Testis (tissue), 3 donors: ENCODE results near the gene YPEL2. TPM values are rescaled to one million over a fixed set of nuclear protein-coding genes. Genes with fewer than 3 reads are reported as not detected.

ENCODE experiments used
- DNase-seq: peaks from one replicate; pipeline ENCODE4 v3.0.0-alpha.2; 2019
- H3K27ac ChIP-seq, 2 donors: fragments of 200-600 bp; sonication (generic); one replicate each; pipeline ENCODE4 v1.5.1; 2019
- H3K27me3 ChIP-seq: fragments of 200-600 bp; sonication (generic); one replicate; pipeline ENCODE4 v1.5.1; 2019
- H3K36me3 ChIP-seq: fragments of 200-600 bp; sonication (generic); one replicate; pipeline ENCODE4 v1.5.1; 2017; ENCODE audit warnings: low read depth; ENCODE audit errors: missing control alignments
- H3K4me1 ChIP-seq: fragments of 200-600 bp; sonication (generic); one replicate; pipeline ENCODE4 v1.5.1; 2019
- H3K4me3 ChIP-seq, 2 donors: fragments of 200-600 bp; sonication (generic); one replicate each; pipeline ENCODE4 v1.5.1; 2017 to 2019
- H3K9me3 ChIP-seq: fragments of 200-600 bp; sonication (generic); one replicate; pipeline ENCODE4 v1.5.1; 2017
- POLR2A ChIP-seq: fragments of 450-650 bp; IDR thresholded peaks from one replicate; pipeline ENCODE4 v1.6.1; 2017; ENCODE audit warnings: antibody characterized with exemption, mild to moderate bottlenecking, moderate library complexity
- WGBS, 2 donors: methylation state at CpG; one replicate each; pipeline ENCODE4 v1.1.5; 2018; 5-methylcytosine and 5-hydroxymethylcytosine counted together
- intact Hi-C: fragments of 100-400 bp; cut with DNase I; formaldehyde crosslinking; loops from one replicate; pipeline ENCODE4 v1.15.1; 2023; ENCODE audit warnings: low total_unique reads
- polyA plus RNA-seq: library from polyadenylated mRNA; stranded (reverse); fragments of 350-450 nt; fragmentation: Illumina TruSeq; extraction: RNeasy Lipid Tissue Mini Kit (QIAGEN cat#74804); gene quantifications from one replicate; pipeline ENCODE4 v1.2.3, GENCODE V29; 2014; ENCODE audit warnings: low read depth, low replicate concordance; ENCODE audit not compliant: insufficient read depth
- total RNA-seq, 2 donors: library from RNA; depleted of rRNA; stranded (reverse); fragments of >200 nt; gene quantifications; one replicate each; pipeline ENCODE4 v1.2.3, GENCODE V29; 2016
- TF ChIP-seq, protein P1 (sequence below), 3 experiments: fragments of 450-650 bp in 2 of 3; fragments of 200-600 bp in 1 of 3; sonication (generic) in 1 of 3; IDR thresholded peaks; one replicate each; pipeline ENCODE4 v1.5.1; 2016 to 2019; ENCODE audit warnings: antibody characterized with exemption in 3 of 3, mild to moderate bottlenecking in 2 of 3, moderate library complexity in 1 of 3

YPEL2 gene
- total and polyA plus RNA-seq, 3 donors from 2014 or later = 20.5 to 48.3 (median 39.8) TPM

- 36 to 39% methylated on average over 2 of the region's 2 CpGs for WGBS, 2 donors
- Histone ChIP-seq H3K27me3 (no peaks in the 10 kb centered on the region), H3K4me3 (no peak overlapping the region), H3K4me1 (peaks cover 8% of the 10 kb centered on the region), H3K27ac (no peak overlapping the region), H3K36me3 (no peaks in the 10 kb centered on the region), H3K9me3 (no peaks in the 10 kb centered on the region)
- no peak for TF ChIP-seq POLR2A
- TF ChIP-seq, protein P1, sequence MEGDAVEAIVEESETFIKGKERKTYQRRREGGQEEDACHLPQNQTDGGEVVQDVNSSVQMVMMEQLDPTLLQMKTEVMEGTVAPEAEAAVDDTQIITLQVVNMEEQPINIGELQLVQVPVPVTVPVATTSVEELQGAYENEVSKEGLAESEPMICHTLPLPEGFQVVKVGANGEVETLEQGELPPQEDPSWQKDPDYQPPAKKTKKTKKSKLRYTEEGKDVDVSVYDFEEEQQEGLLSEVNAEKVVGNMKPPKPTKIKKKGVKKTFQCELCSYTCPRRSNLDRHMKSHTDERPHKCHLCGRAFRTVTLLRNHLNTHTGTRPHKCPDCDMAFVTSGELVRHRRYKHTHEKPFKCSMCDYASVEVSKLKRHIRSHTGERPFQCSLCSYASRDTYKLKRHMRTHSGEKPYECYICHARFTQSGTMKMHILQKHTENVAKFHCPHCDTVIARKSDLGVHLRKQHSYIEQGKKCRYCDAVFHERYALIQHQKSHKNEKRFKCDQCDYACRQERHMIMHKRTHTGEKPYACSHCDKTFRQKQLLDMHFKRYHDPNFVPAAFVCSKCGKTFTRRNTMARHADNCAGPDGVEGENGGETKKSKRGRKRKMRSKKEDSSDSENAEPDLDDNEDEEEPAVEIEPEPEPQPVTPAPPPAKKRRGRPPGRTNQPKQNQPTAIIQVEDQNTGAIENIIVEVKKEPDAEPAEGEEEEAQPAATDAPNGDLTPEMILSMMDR (IDR thresholded peaks at IDR 0.05) = no peak
- DNase-seq = no peak
- intact Hi-C loops = loop anchor here (5.0 kb wide), 1 partner anchor 108 kb away; no protein-coding TSS in a partner anchor
Measured at GRCh38 chr17:59435238-59435637, 103.8 kb downstream of the YPEL2 start.

GRCh38 chr17:59436900-59437299 is 105.4 kb downstream of the YPEL2 start:
- peaks cover 20% of the 10 kb centered on the region for H3K4me1 ChIP-seq
- intact Hi-C loops = loop anchor here (5.0 kb wide), 1 partner anchor 110 kb away; no protein-coding TSS in a partner anchor
- no peaks in the 10 kb centered on the region for H3K27me3 ChIP-seq
- H3K27ac ChIP-seq = no peak overlapping the region
- no peak overlapping the region for H3K4me3 ChIP-seq
- no peaks in the 10 kb centered on the region for H3K9me3 ChIP-seq
- 83 to 93% methylated on average over 2 to 4 of the region's 4 CpGs for WGBS, 2 donors
- no peak for DNase-seq
- H3K36me3 ChIP-seq = no peaks in the 10 kb centered on the region
- TF ChIP-seq POLR2A = no peak
- TF ChIP-seq, protein P1 (IDR thresholded peaks at IDR 0.05) = no peak

DNA sequence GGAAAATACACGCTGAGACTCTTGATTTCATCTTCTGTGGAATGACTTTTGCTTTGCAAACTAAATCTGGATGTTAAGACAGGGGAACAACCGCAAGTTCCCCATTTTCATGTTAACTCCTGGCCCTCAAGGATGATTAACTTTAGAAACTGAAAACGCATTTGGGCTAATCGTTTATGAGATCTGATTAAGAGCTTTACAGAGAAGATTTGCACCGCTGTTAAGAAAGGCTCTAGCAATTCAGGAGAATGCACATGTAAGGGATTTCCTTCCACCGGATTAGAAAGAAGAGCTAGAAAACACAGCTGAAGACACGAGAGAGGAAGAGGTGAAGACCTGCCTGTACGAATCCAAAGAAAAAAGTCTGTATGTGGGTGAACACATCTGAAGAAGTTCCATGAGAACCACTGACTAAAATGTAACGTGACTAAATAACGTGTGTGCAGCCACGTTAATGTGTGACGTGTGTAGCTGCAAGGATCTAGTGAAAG is 106.4 kb downstream of the YPEL2 start:
- Histone ChIP-seq H3K36me3 (no peaks in the 10 kb centered on the region), H3K4me3 (no peak overlapping the region), H3K27ac (no peak overlapping the region), H3K9me3 (no peaks in the 10 kb centered on the region), H3K4me1 (peaks cover 20% of the 10 kb centered on the region), H3K27me3 (no peaks in the 10 kb centered on the region)
- no peak for TF ChIP-seq POLR2A
- TF ChIP-seq, protein P1 (IDR thresholded peaks at IDR 0.05) = no peak
- DNase-seq = no peak
- intact Hi-C loops = loop anchor here (5.0 kb wide), 1 partner anchor 111 kb away; no protein-coding TSS in a partner anchor
- 77 to 81% methylated on average over 12 of the region's 12 CpGs for WGBS, 2 donors

- Histone ChIP-seq H3K4me1 (peaks cover 20% of the 10 kb centered on the region), H3K36me3 (no peaks in the 10 kb centered on the region), H3K27me3 (no peaks in the 10 kb centered on the region), H3K27ac (no peak overlapping the region), H3K9me3 (no peaks in the 10 kb centered on the region), H3K4me3 (no peak overlapping the region)
- intact Hi-C loops = loop anchor here (5.0 kb wide), 1 partner anchor 112 kb away; no protein-coding TSS in a partner anchor
- DNase-seq = no peak
- 81 to 85% methylated on average over 4 of the region's 4 CpGs for WGBS, 2 donors
- no peak for TF ChIP-seq POLR2A
- TF ChIP-seq, protein P1 (IDR thresholded peaks at IDR 0.05) = no peak
Measured at GRCh38 chr17:59439262-59439661, 107.8 kb downstream of the YPEL2 start.

DNA sequence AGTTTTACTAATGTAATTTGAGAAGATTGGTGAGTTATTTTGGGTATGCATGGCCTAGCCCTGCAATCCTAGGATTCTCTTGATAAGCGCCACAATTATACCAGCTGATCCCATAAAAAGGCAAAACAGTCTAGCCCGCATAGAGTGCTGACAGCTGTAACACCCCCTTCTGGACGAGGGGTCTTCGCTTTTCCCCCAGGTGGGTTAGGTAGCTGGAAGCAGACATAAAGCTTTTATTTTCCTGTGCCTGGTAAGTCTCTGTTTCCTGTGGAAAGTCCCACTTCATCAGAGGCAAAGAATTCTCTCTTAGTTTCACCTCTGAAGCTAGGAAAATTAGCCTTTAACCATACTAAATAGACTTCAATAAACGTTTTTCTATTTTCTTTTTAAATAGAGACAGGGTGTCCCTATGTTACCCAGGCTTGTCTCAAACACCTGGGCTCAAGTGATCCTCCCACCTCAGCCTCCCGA is 108.3 kb downstream of the YPEL2 start:
- H3K4me1 ChIP-seq = peaks cover 20% of the 10 kb centered on the region
- WGBS, 2 donors = 66 to 75% methylated on average over 6 of the region's 6 CpGs
- intact Hi-C loops = loop anchor here (5.0 kb wide), 1 partner anchor 112 kb away; no protein-coding TSS in a partner anchor

More for the DNA sequence above, 108.3 kb downstream of the YPEL2 start:
- Histone ChIP-seq H3K27me3 (no peaks in the 10 kb centered on the region), H3K36me3 (no peaks in the 10 kb centered on the region), H3K4me3 (no peak overlapping the region), H3K9me3 (no peaks in the 10 kb centered on the region), H3K27ac (peak overlapping the region; percentile 39 to 48)
- no peak for DNase-seq
- TF ChIP-seq, protein P1 (IDR thresholded peaks at IDR 0.05) = no peak
